Measurements from ENCODE around the gene PCDH9.

Gene PCDH9

DNA sequence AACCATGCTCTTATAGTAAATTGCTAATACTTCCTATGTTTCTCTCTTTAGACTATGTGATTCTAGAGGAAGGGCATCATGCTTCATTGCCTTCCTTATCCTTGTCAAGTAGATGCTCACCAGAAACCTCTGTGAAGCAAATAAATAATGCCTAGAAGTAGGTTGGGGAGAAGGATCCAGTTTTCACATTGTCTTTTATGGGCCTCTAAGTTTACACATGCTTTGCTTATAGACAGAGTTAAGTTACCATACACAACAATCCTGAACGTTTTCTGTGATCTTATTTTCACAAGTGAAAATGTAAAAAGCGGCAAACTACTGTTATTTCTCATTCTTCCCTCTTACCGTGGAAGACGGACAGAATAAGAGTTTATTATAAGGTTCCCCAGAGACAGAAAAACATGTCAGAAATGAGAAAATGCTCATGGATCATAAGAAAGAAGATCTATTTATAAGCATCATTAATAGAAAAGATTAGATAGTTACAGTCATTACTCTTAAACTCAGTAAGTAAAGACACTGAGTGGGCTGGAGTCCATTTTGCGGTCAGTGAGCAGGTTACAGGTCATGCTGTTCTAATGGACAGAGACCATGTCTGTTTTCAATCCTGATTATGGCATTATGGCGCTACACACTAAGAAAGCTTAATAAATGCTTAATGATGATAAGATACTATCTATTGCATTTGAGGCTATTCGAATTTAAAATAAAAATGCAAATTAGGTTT, 723.9 kb downstream of the PCDH9 start:
- DNase-seq (ENCODE audit: low read depth), result no peak
- TF ChIP-seq, protein P1, sequence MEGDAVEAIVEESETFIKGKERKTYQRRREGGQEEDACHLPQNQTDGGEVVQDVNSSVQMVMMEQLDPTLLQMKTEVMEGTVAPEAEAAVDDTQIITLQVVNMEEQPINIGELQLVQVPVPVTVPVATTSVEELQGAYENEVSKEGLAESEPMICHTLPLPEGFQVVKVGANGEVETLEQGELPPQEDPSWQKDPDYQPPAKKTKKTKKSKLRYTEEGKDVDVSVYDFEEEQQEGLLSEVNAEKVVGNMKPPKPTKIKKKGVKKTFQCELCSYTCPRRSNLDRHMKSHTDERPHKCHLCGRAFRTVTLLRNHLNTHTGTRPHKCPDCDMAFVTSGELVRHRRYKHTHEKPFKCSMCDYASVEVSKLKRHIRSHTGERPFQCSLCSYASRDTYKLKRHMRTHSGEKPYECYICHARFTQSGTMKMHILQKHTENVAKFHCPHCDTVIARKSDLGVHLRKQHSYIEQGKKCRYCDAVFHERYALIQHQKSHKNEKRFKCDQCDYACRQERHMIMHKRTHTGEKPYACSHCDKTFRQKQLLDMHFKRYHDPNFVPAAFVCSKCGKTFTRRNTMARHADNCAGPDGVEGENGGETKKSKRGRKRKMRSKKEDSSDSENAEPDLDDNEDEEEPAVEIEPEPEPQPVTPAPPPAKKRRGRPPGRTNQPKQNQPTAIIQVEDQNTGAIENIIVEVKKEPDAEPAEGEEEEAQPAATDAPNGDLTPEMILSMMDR (IDR thresholded peaks at IDR 0.05; ENCODE audit: insufficient read depth, low read depth, low read length, missing control alignments), result no peak
- no peak overlapping the region for H3K4me3 ChIP-seq (ENCODE audit: low read length)

- TF ChIP-seq, protein P1 (IDR thresholded peaks at IDR 0.05; ENCODE audit: insufficient read depth, low read depth, low read length, missing control alignments), result no peak
- no peak overlapping the region for H3K4me3 ChIP-seq (ENCODE audit: low read length)
- peak; percentile 79 for DNase-seq (ENCODE audit: low read depth)
Observed at GRCh38 chr13:66503890-66504289, 726.2 kb downstream of the PCDH9 start.

DNA sequence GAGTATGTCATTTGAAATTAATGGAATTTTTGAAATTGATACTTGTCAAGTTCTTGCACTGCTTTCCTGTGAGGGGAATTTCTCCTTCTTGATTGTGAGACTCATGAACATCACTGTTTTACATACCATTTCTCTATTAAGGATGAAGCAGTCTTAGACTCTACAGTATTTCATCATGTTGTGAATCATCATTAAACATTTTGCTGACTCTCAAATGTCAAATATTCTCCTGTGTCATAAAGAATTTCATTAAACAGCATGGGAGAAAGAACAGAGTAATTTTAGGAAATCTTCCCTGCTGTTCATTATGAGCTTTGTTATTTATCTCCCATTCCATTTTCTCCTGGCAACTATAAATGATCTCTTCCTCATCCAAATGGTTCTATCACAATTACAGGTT, 729.0 kb downstream of the PCDH9 start:
- TF ChIP-seq, protein P1 (IDR thresholded peaks at IDR 0.05; ENCODE audit: insufficient read depth, low read depth, low read length, missing control alignments), result no peak
- H3K4me3 ChIP-seq (ENCODE audit: low read length), result no peak overlapping the region
- peak; percentile 77 for DNase-seq (ENCODE audit: low read depth)

- DNase-seq (ENCODE audit: low read depth), result peak; percentile 55
- H3K4me3 ChIP-seq (ENCODE audit: low read length), result no peak overlapping the region
- TF ChIP-seq, protein P1 (IDR thresholded peaks at IDR 0.05; ENCODE audit: insufficient read depth, low read depth, low read length, missing control alignments), result peak; percentile 61
Observed at GRCh38 chr13:66492479-66492878, 737.7 kb downstream of the PCDH9 start.

DNA sequence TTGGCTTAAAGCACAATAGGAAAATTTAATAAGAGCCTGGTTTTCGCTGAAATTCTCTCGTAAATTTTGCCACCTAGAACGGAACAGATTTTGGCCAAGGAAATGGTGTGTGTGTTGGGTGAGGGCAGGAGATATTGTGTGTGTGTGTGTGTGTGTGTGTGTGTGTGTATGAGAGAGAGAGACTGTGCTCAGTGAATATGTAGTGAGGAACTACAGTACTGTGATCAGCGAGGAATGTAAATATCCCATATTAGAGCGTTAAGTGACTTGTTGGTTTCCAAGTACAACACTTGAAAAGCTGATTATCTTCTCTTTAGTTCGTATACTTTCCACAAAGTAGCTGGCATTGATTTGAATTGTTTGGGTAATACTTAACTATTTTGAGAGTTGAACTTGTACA, 738.9 kb downstream of the PCDH9 start:
- TF ChIP-seq, protein P1 (IDR thresholded peaks at IDR 0.05; ENCODE audit: insufficient read depth, low read depth, low read length, missing control alignments), result no peak
- no peak overlapping the region for H3K4me3 ChIP-seq (ENCODE audit: low read length)
- no peak for DNase-seq (ENCODE audit: low read depth)

- DNase-seq (ENCODE audit: low read depth), result no peak
- TF ChIP-seq, protein P1 (IDR thresholded peaks at IDR 0.05; ENCODE audit: insufficient read depth, low read depth, low read length, missing control alignments), result no peak
- H3K4me3 ChIP-seq (ENCODE audit: low read length), result no peak overlapping the region
Observed at GRCh38 chr13:66489586-66489985, 740.5 kb downstream of the PCDH9 start.

DNA sequence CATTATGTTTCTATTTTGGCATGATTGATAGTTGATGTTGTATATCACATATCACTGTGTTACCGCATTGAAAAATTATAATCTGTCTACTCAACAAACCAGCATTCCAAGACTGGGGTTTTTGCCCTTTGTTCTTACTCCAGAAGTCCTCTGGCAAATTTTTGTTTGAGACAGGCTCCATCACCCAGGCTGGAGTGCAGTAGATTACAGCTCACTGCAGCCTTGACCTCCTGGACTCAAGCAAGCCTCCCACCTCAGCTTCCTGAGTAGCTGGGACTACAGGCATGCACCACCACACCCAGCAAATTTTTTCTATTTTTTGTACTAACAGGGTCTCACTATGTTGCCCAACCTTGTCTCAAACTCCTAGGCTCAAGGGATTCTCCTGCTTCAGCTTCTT, 741.0 kb downstream of the PCDH9 start:
- TF ChIP-seq, protein P1 (IDR thresholded peaks at IDR 0.05; ENCODE audit: insufficient read depth, low read depth, low read length, missing control alignments), result no peak
- H3K4me3 ChIP-seq (ENCODE audit: low read length), result no peak overlapping the region
- DNase-seq (ENCODE audit: low read depth), result no peak

Data from epithelial cell of esophagus (primary cell).